Thoracic aorta (tissue), 2 donors: Measurements from ENCODE around the gene H2AZ2. TPM values are rescaled to one million over a fixed set of nuclear protein-coding genes. Genes with fewer than 3 reads are reported as not detected.

ENCODE experiments used
- ATAC-seq: fragments of 150-250 bp; one replicate; pipeline ENCODE4 v1.8.0; 2017; ENCODE audit warnings: low read depth; ENCODE audit not compliant: insufficient number of reproducible peaks, low FRiP score
- DNase-seq: peaks from one replicate; pipeline ENCODE4 v3.0.0-alpha.2; 2020; ENCODE audit warnings: low spot score
- H3K27ac ChIP-seq, 2 donors: fragments of 200-600 bp; sonication (generic); 1 replicate in 1 of 2; 2 replicates in 1 of 2; pipeline ENCODE4 v1.5.1; 2016; ENCODE audit warnings: mild to moderate bottlenecking in 2 of 2, moderate library complexity in 2 of 2
- H3K27me3 ChIP-seq: fragments of 200-600 bp; sonication (generic); replicated peaks from 2 replicates; pipeline ENCODE4 v1.6.0; 2016; ENCODE audit warnings: mild to moderate bottlenecking; ENCODE audit not compliant: insufficient read depth
- H3K36me3 ChIP-seq: fragments of 200-600 bp; sonication (generic); one replicate; pipeline ENCODE4 v1.5.1; 2016
- H3K4me1 ChIP-seq, 2 donors: fragments of 200-600 bp; sonication (generic); 1 replicate in 1 of 2; 2 replicates in 1 of 2; pipeline versions ENCODE4 v1.5.1 to v1.6.0; 2016; ENCODE audit warnings: low read depth in 2 of 2, mild to moderate bottlenecking in 1 of 2; ENCODE audit not compliant: control insufficient read depth in 1 of 2
- H3K4me3 ChIP-seq: fragments of 200-600 bp; sonication (generic); 2 replicates; pipeline ENCODE4 v1.5.1; 2016; ENCODE audit warnings: mild to moderate bottlenecking
- H3K9me3 ChIP-seq: fragments of 200-600 bp; sonication (generic); 2 replicates; pipeline ENCODE4 v1.5.1; 2016
- CTCF ChIP-seq: fragments of 200-600 bp; sonication (generic); IDR thresholded peaks from one replicate; pipeline ENCODE4 v1.5.1; 2019; ENCODE audit warnings: antibody characterized with exemption
- total RNA-seq, 2 donors: library from RNA; depleted of rRNA; stranded (reverse); fragments of >200 nt; gene quantifications; one replicate each; pipeline versions ENCODE4 v1.1.0 to v1.2.3, GENCODE V29; 2016

H2AZ2 gene
- total RNA-seq, 2 donors from 2014 or later = 103 to 111 TPM

- Histone ChIP-seq H3K27me3 (no peaks in the 10 kb centered on the region), H3K9me3 (no peaks in the 10 kb centered on the region), H3K4me1 (peaks cover 43 to 57% of the 10 kb centered on the region in 2 donors), H3K4me3 (peak overlapping the region; percentile 92), H3K36me3 (no peaks in the 10 kb centered on the region), H3K27ac (peak overlapping the region; percentile 95 to 100)
- TF ChIP-seq CTCF = no peak
- ATAC-seq (peak; percentile 48), DNase-seq (no peak)
Observed at GRCh38 chr7:44884621-44885393, 36.9 kb upstream of the H2AZ2 start.

- Histone ChIP-seq H3K36me3 (no peaks in the 10 kb centered on the region), H3K27me3 (no peaks in the 10 kb centered on the region), H3K4me3 (peak overlapping the region; percentile 92), H3K27ac (peak overlapping the region; percentile 95 to 100), H3K4me1 (peaks cover 43 to 61% of the 10 kb centered on the region in 2 donors), H3K9me3 (no peaks in the 10 kb centered on the region)
- TF ChIP-seq CTCF = no peak
- ATAC-seq (no peak), DNase-seq (no peak)
Observed at GRCh38 chr7:44883961-44884620, 36.2 kb upstream of the H2AZ2 start.

GRCh38 chr7:44882899-44883298, 35.0 kb upstream of the H2AZ2 start:
- ATAC-seq (no peak), DNase-seq (no peak)
- Histone ChIP-seq H3K9me3 (no peaks in the 10 kb centered on the region), H3K27ac (no peak overlapping the region), H3K27me3 (no peaks in the 10 kb centered on the region), H3K4me3 (peak overlapping the region; percentile 92), H3K4me1 (peaks cover 46 to 68% of the 10 kb centered on the region in 2 donors), H3K36me3 (no peaks in the 10 kb centered on the region)
- no peak for TF ChIP-seq CTCF

GRCh38 chr7:44881610-44882009, 33.7 kb upstream of the H2AZ2 start:
- peaks cover 46 to 65% of the 10 kb centered on the region in 2 donors for H3K4me1 ChIP-seq

More at GRCh38 chr7:44881610-44882009, 33.7 kb upstream of the H2AZ2 start:
- ATAC-seq (no peak), DNase-seq (no peak)
- no peak for TF ChIP-seq CTCF
- no peaks in the 10 kb centered on the region for H3K36me3 ChIP-seq
- no peaks in the 10 kb centered on the region for H3K9me3 ChIP-seq
- peak overlapping the region in 1 of 2 donors; percentile 14 for H3K27ac ChIP-seq
- H3K27me3 ChIP-seq = no peaks in the 10 kb centered on the region
- peak overlapping the region; percentile 92 for H3K4me3 ChIP-seq
